ENCODE results near the gene QPCTL. TPM values are rescaled to one million over a fixed set of nuclear protein-coding genes. Genes with fewer than 3 reads are reported as not detected.

The QPCTL gene
- total and polyA plus RNA-seq, 2 of the 13 experiments (the other 11 are each of a cell fraction or from before 2014, with no cell fraction given), result 16.0 to 19.1 TPM

DNA sequence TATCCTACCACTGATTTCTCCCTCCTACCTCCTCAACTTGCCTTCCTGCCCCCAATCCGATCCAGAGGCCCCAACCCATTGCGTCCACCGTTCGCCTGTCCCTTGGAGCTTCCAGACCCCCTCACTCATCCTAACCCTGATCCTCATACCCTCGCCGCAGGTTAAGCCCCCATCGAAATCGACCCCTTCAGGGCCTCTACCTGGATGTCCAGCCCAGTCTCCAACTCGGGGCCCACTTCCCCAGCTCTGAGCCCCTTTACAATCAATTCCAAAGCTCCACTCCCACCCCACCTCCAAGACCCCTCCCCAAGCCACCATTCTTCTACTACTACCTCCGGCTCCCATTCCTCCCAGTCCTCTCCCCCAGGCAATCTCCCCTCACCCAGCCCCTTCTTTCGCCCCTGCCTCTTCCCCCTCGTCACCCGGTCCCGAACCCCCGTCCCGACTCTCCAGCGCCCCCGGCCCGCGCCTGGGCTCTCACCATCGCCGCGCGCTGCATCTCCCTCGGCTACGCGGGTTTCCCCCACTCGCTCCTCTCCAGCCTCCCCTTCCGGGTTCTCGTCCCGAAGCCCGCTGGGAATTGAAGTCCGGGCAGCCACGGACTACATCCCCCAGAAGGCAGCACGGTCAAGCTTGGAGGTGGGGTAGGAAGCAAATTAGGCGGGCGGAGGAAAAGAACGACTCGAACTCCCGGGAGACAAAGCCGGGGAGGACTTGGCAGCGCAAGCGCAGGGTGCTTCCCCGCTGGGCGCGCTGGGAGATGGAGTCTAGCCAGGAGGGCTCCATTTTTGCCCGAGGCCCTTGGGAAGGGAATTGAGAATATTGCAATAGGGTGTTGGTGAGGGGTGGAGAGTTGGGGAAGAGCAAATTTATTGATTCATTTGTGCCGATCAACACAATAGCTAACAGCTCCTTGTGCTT lies 38.2 kb downstream of the QPCTL start, which contains the start of gene FBXO46 (continued):
- TF ChIP-seq, protein P1, sequence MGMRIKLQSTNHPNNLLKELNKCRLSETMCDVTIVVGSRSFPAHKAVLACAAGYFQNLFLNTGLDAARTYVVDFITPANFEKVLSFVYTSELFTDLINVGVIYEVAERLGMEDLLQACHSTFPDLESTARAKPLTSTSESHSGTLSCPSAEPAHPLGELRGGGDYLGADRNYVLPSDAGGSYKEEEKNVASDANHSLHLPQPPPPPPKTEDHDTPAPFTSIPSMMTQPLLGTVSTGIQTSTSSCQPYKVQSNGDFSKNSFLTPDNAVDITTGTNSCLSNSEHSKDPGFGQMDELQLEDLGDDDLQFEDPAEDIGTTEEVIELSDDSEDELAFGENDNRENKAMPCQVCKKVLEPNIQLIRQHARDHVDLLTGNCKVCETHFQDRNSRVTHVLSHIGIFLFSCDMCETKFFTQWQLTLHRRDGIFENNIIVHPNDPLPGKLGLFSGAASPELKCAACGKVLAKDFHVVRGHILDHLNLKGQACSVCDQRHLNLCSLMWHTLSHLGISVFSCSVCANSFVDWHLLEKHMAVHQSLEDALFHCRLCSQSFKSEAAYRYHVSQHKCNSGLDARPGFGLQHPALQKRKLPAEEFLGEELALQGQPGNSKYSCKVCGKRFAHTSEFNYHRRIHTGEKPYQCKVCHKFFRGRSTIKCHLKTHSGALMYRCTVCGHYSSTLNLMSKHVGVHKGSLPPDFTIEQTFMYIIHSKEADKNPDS (CRISPR knock-in tag; IDR thresholded peaks at IDR 0.05), result no peak
- TF ChIP-seq, protein P2, sequence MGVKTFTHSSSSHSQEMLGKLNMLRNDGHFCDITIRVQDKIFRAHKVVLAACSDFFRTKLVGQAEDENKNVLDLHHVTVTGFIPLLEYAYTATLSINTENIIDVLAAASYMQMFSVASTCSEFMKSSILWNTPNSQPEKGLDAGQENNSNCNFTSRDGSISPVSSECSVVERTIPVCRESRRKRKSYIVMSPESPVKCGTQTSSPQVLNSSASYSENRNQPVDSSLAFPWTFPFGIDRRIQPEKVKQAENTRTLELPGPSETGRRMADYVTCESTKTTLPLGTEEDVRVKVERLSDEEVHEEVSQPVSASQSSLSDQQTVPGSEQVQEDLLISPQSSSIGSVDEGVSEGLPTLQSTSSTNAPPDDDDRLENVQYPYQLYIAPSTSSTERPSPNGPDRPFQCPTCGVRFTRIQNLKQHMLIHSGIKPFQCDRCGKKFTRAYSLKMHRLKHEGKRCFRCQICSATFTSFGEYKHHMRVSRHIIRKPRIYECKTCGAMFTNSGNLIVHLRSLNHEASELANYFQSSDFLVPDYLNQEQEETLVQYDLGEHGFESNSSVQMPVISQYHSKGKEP (CRISPR knock-in tag; IDR thresholded peaks at IDR 0.05), result no peak
- TF ChIP-seq, protein P3, sequence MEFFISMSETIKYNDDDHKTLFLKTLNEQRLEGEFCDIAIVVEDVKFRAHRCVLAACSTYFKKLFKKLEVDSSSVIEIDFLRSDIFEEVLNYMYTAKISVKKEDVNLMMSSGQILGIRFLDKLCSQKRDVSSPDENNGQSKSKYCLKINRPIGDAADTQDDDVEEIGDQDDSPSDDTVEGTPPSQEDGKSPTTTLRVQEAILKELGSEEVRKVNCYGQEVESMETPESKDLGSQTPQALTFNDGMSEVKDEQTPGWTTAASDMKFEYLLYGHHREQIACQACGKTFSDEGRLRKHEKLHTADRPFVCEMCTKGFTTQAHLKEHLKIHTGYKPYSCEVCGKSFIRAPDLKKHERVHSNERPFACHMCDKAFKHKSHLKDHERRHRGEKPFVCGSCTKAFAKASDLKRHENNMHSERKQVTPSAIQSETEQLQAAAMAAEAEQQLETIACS (CRISPR knock-in tag; IDR thresholded peaks at IDR 0.05), result peak; percentile 30; the same call in 1 of the 2 replicates
- TF ChIP-seq HES4 (CRISPR knock-in tag; IDR thresholded peaks at IDR 0.05; ENCODE audit: borderline replicate concordance), result no peak
- no peak for TF ChIP-seq BRD4 (CRISPR knock-in tag; IDR thresholded peaks at IDR 0.05)
- TF ChIP-seq RXRA (CRISPR knock-in tag; IDR thresholded peaks at IDR 0.05), result no peak
- TF ChIP-seq ATM (IDR thresholded peaks at IDR 0.05; ENCODE audit: borderline replicate concordance), result no peak
- TF ChIP-seq KLF9 (CRISPR knock-in tag; IDR thresholded peaks at IDR 0.05; ENCODE audit: low read depth), result no peak
- TF ChIP-seq, protein P4, sequence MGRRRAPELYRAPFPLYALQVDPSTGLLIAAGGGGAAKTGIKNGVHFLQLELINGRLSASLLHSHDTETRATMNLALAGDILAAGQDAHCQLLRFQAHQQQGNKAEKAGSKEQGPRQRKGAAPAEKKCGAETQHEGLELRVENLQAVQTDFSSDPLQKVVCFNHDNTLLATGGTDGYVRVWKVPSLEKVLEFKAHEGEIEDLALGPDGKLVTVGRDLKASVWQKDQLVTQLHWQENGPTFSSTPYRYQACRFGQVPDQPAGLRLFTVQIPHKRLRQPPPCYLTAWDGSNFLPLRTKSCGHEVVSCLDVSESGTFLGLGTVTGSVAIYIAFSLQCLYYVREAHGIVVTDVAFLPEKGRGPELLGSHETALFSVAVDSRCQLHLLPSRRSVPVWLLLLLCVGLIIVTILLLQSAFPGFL (CRISPR knock-in tag; IDR thresholded peaks at IDR 0.05), result no peak
- no peak for TF ChIP-seq ZNF12 (CRISPR knock-in tag; IDR thresholded peaks at IDR 0.05)
- TF ChIP-seq ZNF550 (CRISPR knock-in tag; IDR thresholded peaks at IDR 0.05; ENCODE audit: borderline replicate concordance), result no peak
- no peak for TF ChIP-seq KDM3A (CRISPR knock-in tag; IDR thresholded peaks at IDR 0.05; ENCODE audit: low read depth)
- TF ChIP-seq, protein P5, sequence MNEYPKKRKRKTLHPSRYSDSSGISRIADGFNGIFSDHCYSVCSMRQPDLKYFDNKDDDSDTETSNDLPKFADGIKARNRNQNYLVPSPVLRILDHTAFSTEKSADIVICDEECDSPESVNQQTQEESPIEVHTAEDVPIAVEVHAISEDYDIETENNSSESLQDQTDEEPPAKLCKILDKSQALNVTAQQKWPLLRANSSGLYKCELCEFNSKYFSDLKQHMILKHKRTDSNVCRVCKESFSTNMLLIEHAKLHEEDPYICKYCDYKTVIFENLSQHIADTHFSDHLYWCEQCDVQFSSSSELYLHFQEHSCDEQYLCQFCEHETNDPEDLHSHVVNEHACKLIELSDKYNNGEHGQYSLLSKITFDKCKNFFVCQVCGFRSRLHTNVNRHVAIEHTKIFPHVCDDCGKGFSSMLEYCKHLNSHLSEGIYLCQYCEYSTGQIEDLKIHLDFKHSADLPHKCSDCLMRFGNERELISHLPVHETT (CRISPR knock-in tag; conservative IDR thresholded peaks at IDR 0.05), result no peak
- TF ChIP-seq ZBTB8A (CRISPR knock-in tag; IDR thresholded peaks at IDR 0.05; ENCODE audit: borderline replicate concordance, low read depth), result no peak
- no peak for TF ChIP-seq FOXK2 (IDR thresholded peaks at IDR 0.05)
- TF ChIP-seq, protein P6, sequence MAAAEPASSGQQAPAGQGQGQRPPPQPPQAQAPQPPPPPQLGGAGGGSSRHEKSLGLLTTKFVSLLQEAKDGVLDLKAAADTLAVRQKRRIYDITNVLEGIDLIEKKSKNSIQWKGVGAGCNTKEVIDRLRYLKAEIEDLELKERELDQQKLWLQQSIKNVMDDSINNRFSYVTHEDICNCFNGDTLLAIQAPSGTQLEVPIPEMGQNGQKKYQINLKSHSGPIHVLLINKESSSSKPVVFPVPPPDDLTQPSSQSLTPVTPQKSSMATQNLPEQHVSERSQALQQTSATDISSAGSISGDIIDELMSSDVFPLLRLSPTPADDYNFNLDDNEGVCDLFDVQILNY (CRISPR knock-in tag; conservative IDR thresholded peaks at IDR 0.05), result no peak
- TF ChIP-seq, protein P7, sequence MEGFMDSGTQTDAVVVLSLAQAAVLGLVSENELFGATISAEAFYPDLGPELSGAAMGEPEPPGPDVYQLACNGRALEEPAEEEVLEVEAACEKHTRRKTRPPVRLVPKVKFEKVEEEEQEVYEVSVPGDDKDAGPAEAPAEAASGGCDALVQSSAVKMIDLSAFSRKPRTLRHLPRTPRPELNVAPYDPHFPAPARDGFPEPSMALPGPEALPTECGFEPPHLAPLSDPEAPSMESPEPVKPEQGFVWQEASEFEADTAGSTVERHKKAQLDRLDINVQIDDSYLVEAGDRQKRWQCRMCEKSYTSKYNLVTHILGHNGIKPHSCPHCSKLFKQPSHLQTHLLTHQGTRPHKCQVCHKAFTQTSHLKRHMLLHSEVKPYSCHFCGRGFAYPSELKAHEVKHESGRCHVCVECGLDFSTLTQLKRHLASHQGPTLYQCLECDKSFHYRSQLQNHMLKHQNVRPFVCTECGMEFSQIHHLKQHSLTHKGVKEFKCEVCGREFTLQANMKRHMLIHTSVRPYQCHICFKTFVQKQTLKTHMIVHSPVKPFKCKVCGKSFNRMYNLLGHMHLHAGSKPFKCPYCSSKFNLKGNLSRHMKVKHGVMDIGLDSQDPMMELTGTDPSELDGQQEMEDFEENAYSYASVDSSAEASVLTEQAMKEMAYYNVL (CRISPR knock-in tag; IDR thresholded peaks at IDR 0.05; ENCODE audit: borderline replicate concordance), result no peak; the same call in 1 of the 2 replicates
- 0 out of 2 replicates have a peak, but pooled peaks have one; percentile 28 for TF ChIP-seq ZNF160 (CRISPR knock-in tag; IDR thresholded peaks at IDR 0.05)
